Peyer's patch (tissue), 4 donors: ENCODE measurements around the gene PLEKHS1. TPM values are rescaled to one million over a fixed set of nuclear protein-coding genes. Genes with fewer than 3 reads are reported as not detected.

ENCODE experiments used
- DNase-seq, 3 donors: peaks; one replicate each; pipeline ENCODE4 v3.0.0-alpha.2; 2017 to 2019
- H3K27ac ChIP-seq, 4 donors: fragments of 200-600 bp; sonication (generic); one replicate each; pipeline ENCODE4 v1.5.1; 2016 to 2019
- H3K27me3 ChIP-seq, 2 donors: fragments of 200-600 bp; sonication (generic); one replicate each; pipeline ENCODE4 v1.5.1; 2019
- H3K36me3 ChIP-seq, 3 donors: fragments of 200-600 bp; sonication (generic); one replicate each; pipeline ENCODE4 v1.5.1; 2016 to 2019
- H3K4me1 ChIP-seq, 4 donors: fragments of 200-600 bp; sonication (generic); one replicate each; pipeline ENCODE4 v1.5.1; 2016 to 2019
- H3K4me3 ChIP-seq, 4 donors: fragments of 200-600 bp; sonication (generic); 1 replicate in 3 of 4; 2 replicates in 1 of 4; pipeline ENCODE4 v1.5.1; 2016 to 2019; ENCODE audit warnings: mild to moderate bottlenecking in 1 of 4
- H3K9me3 ChIP-seq, 4 donors: fragments of 200-600 bp; sonication (generic); one replicate each; pipeline ENCODE4 v1.5.1; 2016 to 2019; ENCODE audit warnings: mild to moderate bottlenecking in 1 of 4
- CTCF ChIP-seq, 6 experiments: fragments of 450-650 bp in 4 of 6; fragments of 200-600 bp in 2 of 6; sonication (generic) in 1 of 6; IDR thresholded peaks; one replicate each; pipeline ENCODE4 v1.5.1; 2017 to 2019; ENCODE audit warnings: antibody characterized with exemption in 6 of 6, mild to moderate bottlenecking in 3 of 6, moderate library complexity in 1 of 6
- POLR2A ChIP-seq, 2 donors: fragments of 450-650 bp; IDR thresholded peaks; one replicate each; pipeline ENCODE4 v1.5.1; 2017; ENCODE audit warnings: antibody characterized with exemption in 2 of 2, mild to moderate bottlenecking in 2 of 2, moderate library complexity in 2 of 2
- total RNA-seq, 4 donors: library from RNA; depleted of rRNA; stranded (reverse); fragments of >200 nt; gene quantifications; one replicate each; pipeline ENCODE4 v1.1.0, GENCODE V29; 2016

The PLEKHS1 gene
- total RNA-seq, 4 donors from 2014 or later, result 20.6 to 129 (median 50.4) TPM

DNA sequence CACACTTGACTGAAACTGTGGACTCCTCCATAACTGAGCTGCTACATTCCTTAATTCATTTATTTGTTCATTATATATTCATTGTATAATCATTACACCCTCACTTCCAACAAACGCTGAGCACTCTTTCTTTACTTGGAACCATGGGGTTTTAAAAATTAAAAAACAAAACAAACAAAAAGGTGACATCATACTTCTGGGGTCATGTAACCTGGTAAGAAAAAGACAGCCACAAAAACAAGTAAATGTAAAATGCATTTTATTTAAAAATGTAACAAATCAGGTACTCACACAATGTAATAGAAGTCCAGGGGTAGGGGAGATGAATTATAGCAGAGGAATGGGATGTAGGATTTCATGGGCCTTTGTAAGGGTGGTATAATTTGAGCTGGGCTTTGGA, 25.1 kb downstream of the PLEKHS1 start:
- peaks cover 0 to 54% (median 0%) of the 10 kb centered on the region in 3 donors for H3K36me3 ChIP-seq
- H3K9me3 ChIP-seq, result no peaks in the 10 kb centered on the region
- no peak overlapping the region for H3K4me3 ChIP-seq
- H3K27me3 ChIP-seq, result no peaks in the 10 kb centered on the region
- no peak overlapping the region for H3K27ac ChIP-seq
- no peak for DNase-seq
- TF ChIP-seq POLR2A (IDR thresholded peaks at IDR 0.05), result no peak
- no peaks in the 10 kb centered on the region for H3K4me1 ChIP-seq

DNA sequence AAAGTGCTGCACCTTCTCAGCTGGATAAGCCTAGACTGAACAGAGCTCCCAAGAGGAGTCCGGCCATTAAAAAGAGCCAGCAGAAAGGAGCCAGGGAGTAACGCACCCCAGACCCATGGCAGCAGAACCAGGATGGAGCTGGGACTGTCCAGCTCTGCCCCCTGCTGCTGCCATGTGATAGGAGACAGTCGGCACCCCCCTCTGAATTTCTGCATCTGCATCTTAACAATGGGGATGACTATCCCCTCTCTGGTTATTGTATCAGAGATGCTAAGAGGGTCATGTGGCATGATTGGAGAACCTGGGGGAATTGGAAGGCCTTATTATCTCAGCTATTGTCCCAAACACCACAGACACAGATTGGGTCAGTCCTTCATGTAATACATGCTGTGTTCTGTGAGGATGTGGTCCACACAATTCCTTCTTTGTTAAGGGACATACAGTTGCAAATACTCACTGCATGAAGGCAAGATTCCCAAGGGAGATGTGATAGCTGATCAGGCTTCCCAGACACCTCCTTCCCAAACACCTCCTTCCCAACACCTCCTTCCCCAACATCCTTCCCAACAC, 29.3 kb downstream of the PLEKHS1 start:
- TF ChIP-seq CTCF (IDR thresholded peaks at IDR 0.05), result peak in 3 of 6 experiments; percentile 41 to 43 (median 42)
- TF ChIP-seq POLR2A (IDR thresholded peaks at IDR 0.05), result no peak
- DNase-seq, result no peak
- Histone ChIP-seq H3K27me3 (no peaks in the 10 kb centered on the region), H3K9me3 (no peaks in the 10 kb centered on the region), H3K27ac (no peak overlapping the region), H3K36me3 (peaks cover 0 to 19% (median 0%) of the 10 kb centered on the region in 3 donors), H3K4me1 (no peaks in the 10 kb centered on the region), H3K4me3 (no peak overlapping the region)

DNA sequence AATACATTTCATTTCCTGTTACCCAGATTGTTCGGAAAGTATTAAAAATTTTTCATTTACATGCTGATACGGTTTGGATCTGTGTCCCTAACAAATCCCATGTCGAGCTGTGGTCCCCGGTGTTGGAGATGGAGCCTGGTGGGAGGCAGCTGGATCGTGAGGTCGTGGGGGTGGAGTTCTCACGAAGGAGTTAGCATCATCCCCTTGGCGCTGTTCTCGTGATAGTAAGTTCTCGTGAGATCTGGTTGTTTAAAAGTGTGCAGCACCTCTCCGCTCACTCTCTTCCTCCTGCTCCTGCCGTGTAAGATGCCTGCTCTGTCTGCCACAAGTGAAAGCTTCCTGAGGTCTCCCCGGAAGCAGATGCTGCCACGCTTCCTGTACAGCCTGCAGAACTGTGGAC, 30.9 kb downstream of the PLEKHS1 start:
- Histone ChIP-seq H3K9me3 (no peaks in the 10 kb centered on the region), H3K27me3 (no peaks in the 10 kb centered on the region), H3K27ac (no peak overlapping the region), H3K4me3 (no peak overlapping the region), H3K36me3 (peaks cover 0 to 5% (median 0%) of the 10 kb centered on the region in 3 donors), H3K4me1 (no peaks in the 10 kb centered on the region)
- TF ChIP-seq POLR2A (IDR thresholded peaks at IDR 0.05), result no peak
- TF ChIP-seq CTCF (IDR thresholded peaks at IDR 0.05), result no peak
- no peak for DNase-seq

- H3K4me1 ChIP-seq, result no peaks in the 10 kb centered on the region
- no peak for TF ChIP-seq POLR2A (IDR thresholded peaks at IDR 0.05)
- TF ChIP-seq CTCF (IDR thresholded peaks at IDR 0.05), result no peak
- no peak overlapping the region for H3K4me3 ChIP-seq
- H3K9me3 ChIP-seq, result no peaks in the 10 kb centered on the region
- no peaks in the 10 kb centered on the region for H3K36me3 ChIP-seq
- H3K27me3 ChIP-seq, result no peaks in the 10 kb centered on the region
- DNase-seq, result no peak
- no peak overlapping the region for H3K27ac ChIP-seq
Measured at GRCh38 chr10:113782986-113783704, 31.7 kb downstream of the PLEKHS1 start.

- H3K27ac ChIP-seq, result peak overlapping the region in 1 of 4 donors; percentile 11
- DNase-seq, result no peak
Measured at GRCh38 chr10:113788604-113789083, 37.2 kb downstream of the PLEKHS1 start.

More at GRCh38 chr10:113788604-113789083, 37.2 kb downstream of the PLEKHS1 start:
- Histone ChIP-seq H3K27me3 (no peaks in the 10 kb centered on the region), H3K36me3 (no peaks in the 10 kb centered on the region), H3K4me3 (no peak overlapping the region), H3K9me3 (no peaks in the 10 kb centered on the region), H3K4me1 (no peaks in the 10 kb centered on the region)
- TF ChIP-seq CTCF (IDR thresholded peaks at IDR 0.05), result no peak
- TF ChIP-seq POLR2A (IDR thresholded peaks at IDR 0.05), result no peak
